HepG2 (cell line): ENCODE data around the gene HLA-DRA.

ENCODE experiments used
- ADNP ChIP-seq: sonication (generic); formaldehyde crosslinking; IDR thresholded peaks from 2 replicates; pipeline ENCODE4 v1.4.0; 2020; ENCODE audit warnings: missing genetic modification reagents
- BRCA1 ChIP-seq: sonication (generic); formaldehyde crosslinking; IDR thresholded peaks from 2 replicates; pipeline ENCODE4 v1.4.0; 2020; ENCODE audit warnings: missing genetic modification reagents
- BRF2 ChIP-seq: sonication (generic); formaldehyde crosslinking; IDR thresholded peaks from 2 replicates; pipeline ENCODE4 v1.8.1; 2022; ENCODE audit warnings: mild to moderate bottlenecking, missing genetic modification reagents
- CHD2 ChIP-seq: IDR thresholded peaks from 2 replicates; pipeline ENCODE4 v1.6.1; 2011; ENCODE audit warnings: low read depth, low read length, improper control_type of control experiment
- MNT ChIP-seq: fragments of 450-650 bp; IDR thresholded peaks from 2 replicates; pipeline ENCODE4 v1.6.1; 2016
- MTA3 ChIP-seq: sonication (generic); formaldehyde crosslinking; IDR thresholded peaks from 2 replicates; pipeline ENCODE4 v1.4.0; 2020; ENCODE audit warnings: missing genetic modification reagents
- RNF2 ChIP-seq: fragments of 450-650 bp; conservative IDR thresholded peaks from 2 replicates; pipeline ENCODE4 v1.6.1; 2016; ENCODE audit warnings: low read depth
- SOX13 ChIP-seq, 3 experiments: fragments of 450-650 bp in 1 of 3; sonication (generic) in 1 of 3; formaldehyde crosslinking in 1 of 3; IDR thresholded peaks in 2 of 3; conservative IDR thresholded peaks in 1 of 3; 2 replicates each; pipeline versions ENCODE4 v1.5.0 to v1.6.1; 2016 to 2020; ENCODE audit warnings: antibody characterized with exemption in 1 of 3, mild to moderate bottlenecking in 1 of 3, missing compliant biosample characterization in 1 of 3, missing genetic modification reagents in 1 of 3, moderate library complexity in 1 of 3
- ZNF121 ChIP-seq: sonication (generic); formaldehyde crosslinking; IDR thresholded peaks from 2 replicates; pipeline ENCODE4 v1.5.0; 2020; ENCODE audit warnings: mild to moderate bottlenecking, missing genetic modification reagents
- ZNF207 ChIP-seq: fragments of 450-650 bp; IDR thresholded peaks from 2 replicates; pipeline ENCODE4 v1.6.1; 2016; ENCODE audit warnings: antibody characterized with exemption, borderline replicate concordance
- TF ChIP-seq, protein P1 (sequence below): sonication (generic); formaldehyde crosslinking; IDR thresholded peaks from 2 replicates; pipeline ENCODE4 v1.4.0; 2020; ENCODE audit warnings: missing genetic modification reagents

DNA sequence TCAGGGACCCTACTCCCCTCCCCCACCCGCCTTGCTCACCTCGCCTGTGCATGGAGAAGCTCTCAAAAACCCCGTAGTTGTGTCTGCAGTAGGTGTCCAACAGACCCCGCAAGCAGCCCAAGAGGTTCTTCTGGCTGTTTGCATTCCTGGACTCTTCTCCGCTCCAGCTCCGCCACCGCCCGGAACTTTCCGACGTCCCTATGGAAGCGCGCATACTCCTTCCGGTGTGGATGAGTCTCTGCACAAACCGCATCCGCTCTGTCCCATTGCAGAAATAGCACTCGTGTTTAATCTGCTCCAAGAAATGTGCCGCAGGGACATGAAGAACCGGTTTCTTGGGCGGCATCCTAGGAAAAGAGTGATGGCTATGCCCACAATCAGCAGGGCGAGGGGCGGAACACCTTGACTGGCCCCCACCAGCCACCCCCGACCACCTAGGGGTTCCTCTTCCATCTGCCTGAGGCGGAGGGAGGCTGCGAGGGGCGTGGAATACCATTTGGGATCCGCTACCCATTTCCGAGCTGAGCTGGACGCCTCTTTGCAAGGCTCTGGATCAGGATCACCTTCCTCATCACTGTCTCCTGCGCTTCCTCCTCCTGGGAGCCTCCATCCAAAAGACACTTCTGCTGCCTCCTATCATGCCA lies 20.2 kb downstream of the HLA-DRA start:
- TF ChIP-seq, protein P1, sequence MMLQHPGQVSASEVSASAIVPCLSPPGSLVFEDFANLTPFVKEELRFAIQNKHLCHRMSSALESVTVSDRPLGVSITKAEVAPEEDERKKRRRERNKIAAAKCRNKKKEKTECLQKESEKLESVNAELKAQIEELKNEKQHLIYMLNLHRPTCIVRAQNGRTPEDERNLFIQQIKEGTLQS, result no peak
- no peak for TF ChIP-seq MTA3 (CRISPR knock-in tag)
- no peak for TF ChIP-seq ADNP (CRISPR knock-in tag)
- no peak for TF ChIP-seq CHD2
- TF ChIP-seq RNF2, result no peak
- no peak for TF ChIP-seq BRF2
- no peak for TF ChIP-seq SOX13 (IDR thresholded peaks at IDR 0.05)
- TF ChIP-seq SOX13 (CRISPR knock-in tag; conservative IDR thresholded peaks at IDR 0.05 in 1 of 2, IDR thresholded peaks at IDR 0.05 in 1 of 2), result no peak
- TF ChIP-seq BRCA1 (CRISPR knock-in tag), result no peak
- TF ChIP-seq MNT, result no peak
- no peak for TF ChIP-seq ZNF121 (CRISPR knock-in tag)
- no peak for TF ChIP-seq ZNF207
